Thoracic aorta (tissue), 2 donors: ENCODE data around the gene FLNC. TPM values are rescaled to one million over a fixed set of nuclear protein-coding genes. Genes with fewer than 3 reads are reported as not detected.

Source experiments
- ATAC-seq: fragments of 150-250 bp; one replicate; pipeline ENCODE4 v1.8.0; 2017; ENCODE audit warnings: low read depth; ENCODE audit not compliant: insufficient number of reproducible peaks, low FRiP score
- DNase-seq: peaks from one replicate; pipeline ENCODE4 v3.0.0-alpha.2; 2020; ENCODE audit warnings: low spot score
- H3K27ac ChIP-seq, 2 donors: fragments of 200-600 bp; sonication (generic); 1 replicate in 1 of 2; 2 replicates in 1 of 2; pipeline ENCODE4 v1.5.1; 2016; ENCODE audit warnings: mild to moderate bottlenecking in 2 of 2, moderate library complexity in 2 of 2
- H3K27me3 ChIP-seq: fragments of 200-600 bp; sonication (generic); replicated peaks from 2 replicates; pipeline ENCODE4 v1.6.0; 2016; ENCODE audit warnings: mild to moderate bottlenecking; ENCODE audit not compliant: insufficient read depth
- H3K36me3 ChIP-seq: fragments of 200-600 bp; sonication (generic); one replicate; pipeline ENCODE4 v1.5.1; 2016
- H3K4me1 ChIP-seq, 2 donors: fragments of 200-600 bp; sonication (generic); 1 replicate in 1 of 2; 2 replicates in 1 of 2; pipeline versions ENCODE4 v1.5.1 to v1.6.0; 2016; ENCODE audit warnings: low read depth in 2 of 2, mild to moderate bottlenecking in 1 of 2; ENCODE audit not compliant: control insufficient read depth in 1 of 2
- H3K4me3 ChIP-seq: fragments of 200-600 bp; sonication (generic); 2 replicates; pipeline ENCODE4 v1.5.1; 2016; ENCODE audit warnings: mild to moderate bottlenecking
- H3K9me3 ChIP-seq: fragments of 200-600 bp; sonication (generic); 2 replicates; pipeline ENCODE4 v1.5.1; 2016
- total RNA-seq, 2 donors: library from RNA; depleted of rRNA; stranded (reverse); fragments of >200 nt; gene quantifications; one replicate each; pipeline versions ENCODE4 v1.1.0 to v1.2.3, GENCODE V29; 2016
- TF ChIP-seq, protein P1 (sequence below): fragments of 200-600 bp; sonication (generic); IDR thresholded peaks from one replicate; pipeline ENCODE4 v1.5.1; 2019; ENCODE audit warnings: antibody characterized with exemption

Gene FLNC
- total RNA-seq, 2 donors from 2014 or later, result 157 to 273 TPM

DNA sequence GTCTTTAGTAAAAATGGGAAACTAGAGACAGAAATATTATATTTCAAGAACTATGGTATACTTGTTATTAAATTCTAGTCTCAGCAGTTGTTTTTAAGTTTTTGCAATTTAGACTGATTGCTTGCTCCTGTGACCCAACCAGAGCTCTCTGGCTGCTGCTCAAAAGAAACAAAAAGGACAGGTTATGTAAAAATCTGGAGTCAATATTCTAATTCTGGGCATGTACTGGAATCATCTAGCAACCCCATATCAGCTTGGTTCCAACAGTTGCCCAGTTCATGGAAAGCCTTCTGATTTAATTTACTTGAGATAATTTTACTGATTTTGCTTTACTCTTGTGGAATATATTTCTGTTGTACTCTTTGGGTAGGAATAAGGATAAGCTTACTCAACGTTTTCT lies 70.0 kb downstream of the FLNC start:
- TF ChIP-seq, protein P1, sequence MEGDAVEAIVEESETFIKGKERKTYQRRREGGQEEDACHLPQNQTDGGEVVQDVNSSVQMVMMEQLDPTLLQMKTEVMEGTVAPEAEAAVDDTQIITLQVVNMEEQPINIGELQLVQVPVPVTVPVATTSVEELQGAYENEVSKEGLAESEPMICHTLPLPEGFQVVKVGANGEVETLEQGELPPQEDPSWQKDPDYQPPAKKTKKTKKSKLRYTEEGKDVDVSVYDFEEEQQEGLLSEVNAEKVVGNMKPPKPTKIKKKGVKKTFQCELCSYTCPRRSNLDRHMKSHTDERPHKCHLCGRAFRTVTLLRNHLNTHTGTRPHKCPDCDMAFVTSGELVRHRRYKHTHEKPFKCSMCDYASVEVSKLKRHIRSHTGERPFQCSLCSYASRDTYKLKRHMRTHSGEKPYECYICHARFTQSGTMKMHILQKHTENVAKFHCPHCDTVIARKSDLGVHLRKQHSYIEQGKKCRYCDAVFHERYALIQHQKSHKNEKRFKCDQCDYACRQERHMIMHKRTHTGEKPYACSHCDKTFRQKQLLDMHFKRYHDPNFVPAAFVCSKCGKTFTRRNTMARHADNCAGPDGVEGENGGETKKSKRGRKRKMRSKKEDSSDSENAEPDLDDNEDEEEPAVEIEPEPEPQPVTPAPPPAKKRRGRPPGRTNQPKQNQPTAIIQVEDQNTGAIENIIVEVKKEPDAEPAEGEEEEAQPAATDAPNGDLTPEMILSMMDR, result no peak
- no peak overlapping the region for H3K27ac ChIP-seq
- no peaks in the 10 kb centered on the region for H3K27me3 ChIP-seq
- ATAC-seq, result no peak
- H3K4me1 ChIP-seq, result no peaks in the 10 kb centered on the region
- no peak for DNase-seq
- H3K4me3 ChIP-seq, result no peak overlapping the region
- H3K36me3 ChIP-seq, result no peaks in the 10 kb centered on the region
- H3K9me3 ChIP-seq, result no peaks in the 10 kb centered on the region

DNA sequence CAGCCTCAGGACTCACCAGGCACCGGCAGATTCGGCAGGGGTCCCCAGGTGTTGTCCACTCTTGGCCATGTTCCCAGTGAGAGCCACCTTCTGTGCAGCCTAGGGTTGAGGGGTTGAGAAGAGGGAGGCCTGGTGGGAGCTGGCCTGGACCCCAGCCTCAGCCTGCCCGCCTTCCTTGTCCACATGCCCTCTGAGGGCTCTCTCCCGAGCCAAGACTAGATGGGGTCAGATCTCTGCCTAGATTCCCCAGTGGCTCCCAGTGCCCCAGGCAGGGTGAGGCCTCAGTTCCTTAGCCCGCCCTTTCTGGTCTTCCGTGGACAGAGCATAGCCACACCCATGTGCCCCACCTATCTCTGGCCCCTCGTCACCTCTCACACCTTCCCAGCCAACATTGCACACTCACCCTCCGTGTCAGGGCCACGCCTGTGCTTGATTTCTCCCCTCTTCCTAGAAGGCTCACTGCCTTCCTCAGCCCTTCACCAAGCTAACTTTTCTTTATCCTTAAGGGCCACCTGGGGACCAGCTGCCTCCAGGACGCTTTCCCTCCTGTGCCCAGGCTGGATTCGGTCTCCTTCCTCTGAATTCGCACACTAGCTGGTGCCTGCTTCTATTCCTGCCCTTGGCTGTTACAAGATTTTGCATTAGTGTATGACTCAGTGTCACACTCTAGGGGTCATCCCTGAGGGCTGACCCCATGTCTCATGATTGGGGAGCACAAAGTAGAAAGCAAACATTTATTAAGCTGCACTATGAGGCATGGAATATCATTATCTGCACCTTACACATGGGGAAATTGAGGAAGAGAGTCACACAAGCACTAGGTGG lies 72.8 kb downstream of the FLNC start:
- Histone ChIP-seq H3K4me1 (no peaks in the 10 kb centered on the region), H3K27me3 (no peaks in the 10 kb centered on the region), H3K9me3 (no peaks in the 10 kb centered on the region), H3K27ac (no peak overlapping the region), H3K36me3 (no peaks in the 10 kb centered on the region), H3K4me3 (no peak overlapping the region)
- TF ChIP-seq, protein P1, result no peak
- no peak for ATAC-seq
- no peak for DNase-seq

DNA sequence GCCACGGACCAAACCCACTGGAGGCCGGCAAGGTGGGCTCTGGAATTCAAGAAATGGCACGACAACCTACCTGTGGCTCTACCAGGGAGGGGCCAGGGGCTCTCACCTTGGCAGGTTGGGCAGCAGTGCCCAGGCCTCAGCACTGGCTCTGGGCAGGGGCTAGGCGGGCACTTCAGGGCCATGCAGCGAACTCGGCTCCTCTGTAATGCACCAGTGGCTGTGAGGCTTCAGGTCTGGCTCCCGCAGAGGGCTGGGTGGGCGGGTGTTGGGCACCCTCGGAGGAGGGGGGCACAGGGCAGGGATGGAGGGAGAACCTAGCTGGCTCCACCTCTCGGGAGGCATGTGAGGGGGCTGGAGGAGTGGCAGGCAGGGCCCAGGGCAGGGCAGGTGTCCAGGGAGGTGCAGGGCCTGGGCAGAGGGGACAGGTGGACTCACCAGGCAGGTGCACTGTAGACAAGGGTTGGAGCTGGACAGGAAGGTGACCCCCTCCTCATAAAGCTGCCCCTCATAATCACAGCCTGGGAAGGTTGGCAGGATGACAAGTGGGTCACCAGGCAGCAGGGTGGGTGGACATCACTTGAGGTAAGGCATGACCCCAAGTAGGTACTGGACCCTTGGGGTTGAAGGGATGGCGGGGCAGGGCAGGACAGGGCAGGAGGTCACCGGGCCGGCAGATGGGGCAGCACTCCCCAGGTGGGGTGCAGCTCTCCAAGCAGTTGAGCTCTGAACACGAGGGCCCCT lies 73.6 kb downstream of the FLNC start:
- Histone ChIP-seq H3K9me3 (no peaks in the 10 kb centered on the region), H3K36me3 (no peaks in the 10 kb centered on the region), H3K27me3 (no peaks in the 10 kb centered on the region), H3K4me3 (no peak overlapping the region), H3K4me1 (no peaks in the 10 kb centered on the region), H3K27ac (no peak overlapping the region)
- TF ChIP-seq, protein P1, result no peak
- no peak for ATAC-seq
- no peak for DNase-seq

DNA sequence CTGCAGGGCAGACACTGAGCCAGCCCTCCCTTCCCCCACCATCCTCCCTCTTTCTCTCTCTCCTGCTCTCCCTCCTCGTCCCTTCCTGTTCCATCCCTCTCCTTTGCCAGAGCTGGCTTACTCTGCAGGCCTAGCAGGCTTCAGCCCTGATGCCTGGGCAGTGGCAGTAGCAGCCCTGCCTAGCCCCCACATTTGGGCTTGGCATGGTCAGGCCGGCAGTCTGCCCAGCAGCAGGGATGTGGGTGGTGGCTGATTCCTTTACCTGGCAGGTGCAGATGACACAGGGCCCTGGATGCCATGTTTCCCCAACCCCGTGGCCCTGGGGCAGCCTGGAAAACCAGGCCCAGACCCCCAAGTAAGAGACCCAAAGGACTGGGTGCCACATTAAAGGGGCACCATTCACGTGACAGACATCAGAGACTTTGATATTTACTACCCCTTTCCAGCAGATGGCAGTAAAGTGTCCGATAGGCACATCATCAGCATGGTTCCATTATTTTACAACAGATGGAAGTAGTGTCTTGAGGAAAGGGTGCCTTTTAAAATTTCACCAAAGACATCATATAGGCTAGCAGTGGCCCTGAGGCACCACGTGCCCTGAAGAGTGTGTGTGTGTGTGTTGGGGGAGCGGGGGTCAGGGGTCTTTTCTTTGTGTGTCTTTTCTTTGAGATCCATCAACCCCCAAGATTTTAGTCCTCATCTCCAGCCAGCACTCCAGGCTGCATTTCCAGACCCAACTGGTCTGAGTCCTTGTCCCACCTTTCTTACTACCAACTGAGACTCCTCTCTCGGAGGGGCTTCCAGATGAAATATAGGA lies 74.4 kb downstream of the FLNC start:
- H3K27me3 ChIP-seq, result no peaks in the 10 kb centered on the region
- H3K4me1 ChIP-seq, result peaks cover 0 to 5% of the 10 kb centered on the region in 2 donors
- DNase-seq (no peak), ATAC-seq (no peak)
- H3K36me3 ChIP-seq, result no peaks in the 10 kb centered on the region
- no peak overlapping the region for H3K27ac ChIP-seq
- TF ChIP-seq, protein P1, result peak; percentile 45
- H3K9me3 ChIP-seq, result no peaks in the 10 kb centered on the region
- H3K4me3 ChIP-seq, result no peak overlapping the region
